ENCODE results near the gene MCM7. TPM values are rescaled to one million over a fixed set of nuclear protein-coding genes. Genes with fewer than 3 reads are reported as not detected.

The MCM7 gene
- total RNA-seq, 1 experiment from 2014 or later, result 387 TPM

GRCh38 chr7:100079024-100079560 is 22.1 kb downstream of the MCM7 start:
- BruUV-seq (replicated peaks), result no TSS peak
- Histone ChIP-seq H2AFZ (ENCODE audit: low read depth, low read length, poor library complexity, severe bottlenecking) (no peak overlapping the region), H3K9ac (ENCODE audit: low read length) (no peak overlapping the region), H3K4me2 (ENCODE audit: low read length) (no peak overlapping the region), H4K20me1 (ENCODE audit: insufficient read depth) (no peaks in the 10 kb centered on the region), H3K4me3 (replicated peaks in 1 of 2; ENCODE audit: low read depth in 1 of 2, low read length in 2 of 2) (no peak overlapping the region), H3K9me2 (ENCODE audit: insufficient read depth) (no peaks in the 10 kb centered on the region), H3K79me2 (ENCODE audit: insufficient read depth, low read length) (peaks cover 60% of the 10 kb centered on the region), H3K4me1 (ENCODE audit: control insufficient read depth in 1 of 2, insufficient read depth in 2 of 2, low read length in 2 of 2) (peaks cover 11 to 24% of the 10 kb centered on the region in 2 experiments), H3K27me3 (ENCODE audit: insufficient read depth, low read length) (no peaks in the 10 kb centered on the region), H3K9me3 (ENCODE audit: control insufficient read depth in 1 of 2, insufficient read depth in 1 of 2, low read depth in 1 of 2, low read length in 2 of 2) (no peaks in the 10 kb centered on the region; a peak in 1 of 4 replicates), H3K27ac (ENCODE audit: low read depth, low read length) (no peak overlapping the region), H3K36me3 (ENCODE audit: control insufficient read depth in 1 of 2, insufficient read depth in 2 of 2, low read length in 2 of 2) (peaks cover 40 to 54% of the 10 kb centered on the region in 2 experiments)
- DNase-seq (ENCODE audit: low read depth, low spot score), result no peak
- ChIA-PET RAD21 (ENCODE audit: low non-redundant PET in 1 of 2, low total read pairs in 2 of 2, uncharacterized antibody in 2 of 2, unreplicated experiment in 2 of 2) (no interaction called here), POLR2A (no interaction called here), CTCF (no interaction called here)
- intact Hi-C loops (cut with micrococcal nuclease), result no loop called here
- TF ChIP-seq EZH2 (IDR thresholded peaks at IDR 0.05) (no peak), POLR2AphosphoS5 (IDR thresholded peaks at IDR 0.05; ENCODE audit: low read depth, low read length) (no peak)
- ATAC-seq, result no peak

GRCh38 chr7:100077205-100077604 is 24.0 kb downstream of the MCM7 start:
- Histone ChIP-seq H3K27ac (ENCODE audit: low read depth, low read length) (no peak overlapping the region), H3K79me2 (ENCODE audit: insufficient read depth, low read length) (peaks cover 66% of the 10 kb centered on the region), H3K9me3 (ENCODE audit: control insufficient read depth in 1 of 2, insufficient read depth in 1 of 2, low read depth in 1 of 2, low read length in 2 of 2) (peaks cover 1 to 9% of the 10 kb centered on the region in 2 experiments; a peak in 2 of 4 replicates), H4K20me1 (ENCODE audit: insufficient read depth) (no peaks in the 10 kb centered on the region), H3K4me1 (ENCODE audit: control insufficient read depth in 1 of 2, insufficient read depth in 2 of 2, low read length in 2 of 2) (peaks cover 8 to 14% of the 10 kb centered on the region in 2 experiments), H3K36me3 (ENCODE audit: control insufficient read depth in 1 of 2, insufficient read depth in 2 of 2, low read length in 2 of 2) (peaks cover 57 to 70% of the 10 kb centered on the region in 2 experiments), H3K9ac (ENCODE audit: low read length) (no peak overlapping the region), H2AFZ (ENCODE audit: low read depth, low read length, poor library complexity, severe bottlenecking) (no peak overlapping the region), H3K4me2 (ENCODE audit: low read length) (no peak overlapping the region), H3K27me3 (ENCODE audit: insufficient read depth, low read length) (no peaks in the 10 kb centered on the region), H3K4me3 (replicated peaks in 1 of 2; ENCODE audit: low read depth in 1 of 2, low read length in 2 of 2) (no peak overlapping the region), H3K9me2 (ENCODE audit: insufficient read depth) (no peaks in the 10 kb centered on the region)
- no peak for ATAC-seq
- ChIA-PET CTCF (no interaction called here), POLR2A (no interaction called here), RAD21 (ENCODE audit: low non-redundant PET in 1 of 2, low total read pairs in 2 of 2, uncharacterized antibody in 2 of 2, unreplicated experiment in 2 of 2) (no interaction called here)
- BruUV-seq (replicated peaks), result no TSS peak
- intact Hi-C loops (cut with micrococcal nuclease), result no loop called here
- DNase-seq (ENCODE audit: low read depth, low spot score), result no peak
- TF ChIP-seq ATF3 (IDR thresholded peaks at IDR 0.05) (no peak), ELF1 (IDR thresholded peaks at IDR 0.05; ENCODE audit: borderline replicate concordance, low read depth) (no peak), SIN3A (IDR thresholded peaks at IDR 0.05; ENCODE audit: low read depth) (no peak), JUND (IDR thresholded peaks at IDR 0.05) (no peak), SP1 (IDR thresholded peaks at IDR 0.05; ENCODE audit: low read depth) (no peak), SRF (IDR thresholded peaks at IDR 0.05; ENCODE audit: low read depth) (no peak), RAD21 (IDR thresholded peaks at IDR 0.05; ENCODE audit: low read depth) (no peak), ZBTB33 (IDR thresholded peaks at IDR 0.05; ENCODE audit: extremely low read depth, insufficient replicate concordance, low read length) (no peak), CEBPB (IDR thresholded peaks at IDR 0.05; ENCODE audit: low read depth) (no peak), EZH2 (IDR thresholded peaks at IDR 0.05) (no peak), POLR2AphosphoS5 (IDR thresholded peaks at IDR 0.05; ENCODE audit: low read depth, low read length) (no peak), CTCF (IDR thresholded peaks at IDR 0.05 in 2 of 3, conservative IDR thresholded peaks at IDR 0.05 in 1 of 3; ENCODE audit: borderline replicate concordance in 1 of 3, insufficient read depth in 1 of 3, low read depth in 2 of 3, low read length in 2 of 3) (no peak), REST (IDR thresholded peaks at IDR 0.05; ENCODE audit: low read depth) (no peak)

All from HCT116 (cell line).